ENCODE measurements around the gene EZH2.

- no peak for TF ChIP-seq ARNTL (CRISPR knock-in tag; IDR thresholded peaks at IDR 0.05; ENCODE audit: borderline replicate concordance, low read depth)
- no peak for TF ChIP-seq GLIS3 (CRISPR knock-in tag; IDR thresholded peaks at IDR 0.05)
- TF ChIP-seq ZC3H10 (CRISPR knock-in tag; IDR thresholded peaks at IDR 0.05), result no peak
- no peak for TF ChIP-seq ZFP3 (CRISPR knock-in tag; IDR thresholded peaks at IDR 0.05)
- TF ChIP-seq PATZ1 (CRISPR knock-in tag; IDR thresholded peaks at IDR 0.05; ENCODE audit: borderline replicate concordance), result no peak
- no peak for TF ChIP-seq SNAI2 (CRISPR knock-in tag; IDR thresholded peaks at IDR 0.05)
- TF ChIP-seq, protein P1, sequence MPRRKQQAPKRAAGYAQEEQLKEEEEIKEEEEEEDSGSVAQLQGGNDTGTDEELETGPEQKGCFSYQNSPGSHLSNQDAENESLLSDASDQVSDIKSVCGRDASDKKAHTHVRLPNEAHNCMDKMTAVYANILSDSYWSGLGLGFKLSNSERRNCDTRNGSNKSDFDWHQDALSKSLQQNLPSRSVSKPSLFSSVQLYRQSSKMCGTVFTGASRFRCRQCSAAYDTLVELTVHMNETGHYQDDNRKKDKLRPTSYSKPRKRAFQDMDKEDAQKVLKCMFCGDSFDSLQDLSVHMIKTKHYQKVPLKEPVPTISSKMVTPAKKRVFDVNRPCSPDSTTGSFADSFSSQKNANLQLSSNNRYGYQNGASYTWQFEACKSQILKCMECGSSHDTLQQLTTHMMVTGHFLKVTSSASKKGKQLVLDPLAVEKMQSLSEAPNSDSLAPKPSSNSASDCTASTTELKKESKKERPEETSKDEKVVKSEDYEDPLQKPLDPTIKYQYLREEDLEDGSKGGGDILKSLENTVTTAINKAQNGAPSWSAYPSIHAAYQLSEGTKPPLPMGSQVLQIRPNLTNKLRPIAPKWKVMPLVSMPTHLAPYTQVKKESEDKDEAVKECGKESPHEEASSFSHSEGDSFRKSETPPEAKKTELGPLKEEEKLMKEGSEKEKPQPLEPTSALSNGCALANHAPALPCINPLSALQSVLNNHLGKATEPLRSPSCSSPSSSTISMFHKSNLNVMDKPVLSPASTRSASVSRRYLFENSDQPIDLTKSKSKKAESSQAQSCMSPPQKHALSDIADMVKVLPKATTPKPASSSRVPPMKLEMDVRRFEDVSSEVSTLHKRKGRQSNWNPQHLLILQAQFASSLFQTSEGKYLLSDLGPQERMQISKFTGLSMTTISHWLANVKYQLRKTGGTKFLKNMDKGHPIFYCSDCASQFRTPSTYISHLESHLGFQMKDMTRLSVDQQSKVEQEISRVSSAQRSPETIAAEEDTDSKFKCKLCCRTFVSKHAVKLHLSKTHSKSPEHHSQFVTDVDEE (CRISPR knock-in tag; IDR thresholded peaks at IDR 0.05), result no peak
- TF ChIP-seq ZFP30 (CRISPR knock-in tag; IDR thresholded peaks at IDR 0.05), result no peak
- TF ChIP-seq, protein P2, sequence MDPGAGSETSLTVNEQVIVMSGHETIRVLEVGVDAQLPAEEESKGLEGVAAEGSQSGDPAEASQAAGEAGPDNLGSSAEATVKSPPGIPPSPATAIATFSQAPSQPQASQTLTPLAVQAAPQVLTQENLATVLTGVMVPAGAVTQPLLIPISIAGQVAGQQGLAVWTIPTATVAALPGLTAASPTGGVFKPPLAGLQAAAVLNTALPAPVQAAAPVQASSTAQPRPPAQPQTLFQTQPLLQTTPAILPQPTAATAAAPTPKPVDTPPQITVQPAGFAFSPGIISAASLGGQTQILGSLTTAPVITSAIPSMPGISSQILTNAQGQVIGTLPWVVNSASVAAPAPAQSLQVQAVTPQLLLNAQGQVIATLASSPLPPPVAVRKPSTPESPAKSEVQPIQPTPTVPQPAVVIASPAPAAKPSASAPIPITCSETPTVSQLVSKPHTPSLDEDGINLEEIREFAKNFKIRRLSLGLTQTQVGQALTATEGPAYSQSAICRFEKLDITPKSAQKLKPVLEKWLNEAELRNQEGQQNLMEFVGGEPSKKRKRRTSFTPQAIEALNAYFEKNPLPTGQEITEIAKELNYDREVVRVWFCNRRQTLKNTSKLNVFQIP (CRISPR knock-in tag; IDR thresholded peaks at IDR 0.05; ENCODE audit: borderline replicate concordance, low read depth), result no peak
- no peak for TF ChIP-seq CSDC2 (CRISPR knock-in tag; IDR thresholded peaks at IDR 0.05)
- no peak for TF ChIP-seq BACH2 (CRISPR knock-in tag; IDR thresholded peaks at IDR 0.05; ENCODE audit: borderline replicate concordance)
These were observed 37.7 kb upstream of the EZH2 start for GRCh38 chr7:148921806-148922205.

Measured in SK-N-SH treated with all-trans-retinoic acid at 6 μM for 48 hours (cell line).